Embryonic facial prominence (tissue), 1 donor: ENCODE results near the gene HS1BP3.
A peak's percentile ranks its signal among the peaks of the same experiment; 100 is the strongest.

ENCODE experiments used
- DNase-seq: peaks from one replicate; pipeline ENCODE4 v3.0.0-alpha.2; 2016; ENCODE audit errors: extremely low spot score

Gene HS1BP3

DNA sequence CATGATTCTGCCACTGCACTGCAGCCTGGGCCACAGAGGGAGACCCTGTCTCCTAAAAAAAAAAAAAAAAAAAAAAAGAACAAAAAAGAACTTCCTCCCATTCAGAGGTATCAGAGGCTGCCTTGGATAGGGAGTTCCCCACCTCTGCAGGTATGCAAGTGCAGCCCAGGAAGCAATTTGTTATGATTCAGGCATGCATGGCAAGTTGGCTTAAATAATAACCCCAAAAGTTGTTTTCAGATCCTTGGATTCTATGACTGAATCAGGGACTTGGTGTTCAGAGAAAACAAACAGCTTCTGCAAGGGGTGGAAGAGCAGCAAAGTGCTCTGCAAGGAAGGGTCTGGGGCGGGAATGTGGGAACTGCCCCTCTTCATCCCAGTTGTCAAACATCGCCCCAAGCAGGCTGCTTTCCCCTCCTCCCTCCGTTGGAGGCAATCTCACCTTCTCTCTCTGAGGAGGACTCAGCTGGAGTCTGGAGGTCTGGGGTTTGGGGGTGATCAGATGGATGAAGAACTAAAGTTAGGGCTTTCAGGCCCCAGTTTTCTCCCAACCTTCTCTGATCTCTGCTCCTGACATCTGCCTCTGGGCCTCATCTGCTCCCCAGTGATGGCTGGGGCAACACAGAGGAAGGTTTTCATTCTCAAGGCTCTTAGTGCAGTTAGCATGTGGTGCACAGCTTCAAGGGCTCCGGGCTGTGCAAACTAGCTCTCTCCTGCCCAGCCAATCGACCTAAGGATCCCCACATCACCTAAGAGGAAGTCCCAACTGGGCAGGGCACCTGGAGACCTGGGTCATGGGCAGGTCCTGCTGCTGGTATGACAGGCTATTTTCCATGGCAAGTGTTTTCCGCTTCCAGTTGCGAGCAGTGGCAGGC, 12.5 kb upstream of the HS1BP3 start:
- no peak for DNase-seq

DNA sequence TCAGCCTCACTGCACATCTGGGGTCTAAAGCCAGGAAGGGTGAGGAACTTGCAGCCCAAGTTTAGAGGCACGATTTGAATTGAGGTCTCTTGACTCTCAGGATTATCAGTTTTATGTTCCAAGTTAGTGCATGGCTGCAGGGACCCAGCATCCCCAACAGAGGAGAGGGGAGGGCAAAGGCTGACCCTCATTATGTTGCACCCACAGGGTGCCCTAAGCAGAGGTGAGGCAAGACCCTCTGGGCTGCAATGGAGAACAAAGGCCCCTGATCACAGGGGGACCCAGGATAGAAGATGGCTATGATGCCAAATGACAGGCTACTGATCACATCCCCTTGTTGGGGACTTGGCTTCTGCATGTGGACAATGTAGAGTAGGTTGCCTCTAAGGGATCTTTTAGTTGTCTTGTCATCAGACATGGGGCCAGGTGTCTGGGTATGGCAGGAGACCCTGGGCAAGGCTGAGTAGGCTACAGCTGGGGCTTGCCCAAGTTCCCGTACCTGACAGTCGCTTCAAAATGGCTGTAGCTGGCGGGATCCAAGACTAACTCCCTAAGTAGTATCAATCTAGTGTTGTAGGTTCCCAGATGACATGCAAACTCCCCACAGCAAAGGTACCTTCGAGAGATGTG, 11.5 kb upstream of the HS1BP3 start:
- no peak for DNase-seq

DNA sequence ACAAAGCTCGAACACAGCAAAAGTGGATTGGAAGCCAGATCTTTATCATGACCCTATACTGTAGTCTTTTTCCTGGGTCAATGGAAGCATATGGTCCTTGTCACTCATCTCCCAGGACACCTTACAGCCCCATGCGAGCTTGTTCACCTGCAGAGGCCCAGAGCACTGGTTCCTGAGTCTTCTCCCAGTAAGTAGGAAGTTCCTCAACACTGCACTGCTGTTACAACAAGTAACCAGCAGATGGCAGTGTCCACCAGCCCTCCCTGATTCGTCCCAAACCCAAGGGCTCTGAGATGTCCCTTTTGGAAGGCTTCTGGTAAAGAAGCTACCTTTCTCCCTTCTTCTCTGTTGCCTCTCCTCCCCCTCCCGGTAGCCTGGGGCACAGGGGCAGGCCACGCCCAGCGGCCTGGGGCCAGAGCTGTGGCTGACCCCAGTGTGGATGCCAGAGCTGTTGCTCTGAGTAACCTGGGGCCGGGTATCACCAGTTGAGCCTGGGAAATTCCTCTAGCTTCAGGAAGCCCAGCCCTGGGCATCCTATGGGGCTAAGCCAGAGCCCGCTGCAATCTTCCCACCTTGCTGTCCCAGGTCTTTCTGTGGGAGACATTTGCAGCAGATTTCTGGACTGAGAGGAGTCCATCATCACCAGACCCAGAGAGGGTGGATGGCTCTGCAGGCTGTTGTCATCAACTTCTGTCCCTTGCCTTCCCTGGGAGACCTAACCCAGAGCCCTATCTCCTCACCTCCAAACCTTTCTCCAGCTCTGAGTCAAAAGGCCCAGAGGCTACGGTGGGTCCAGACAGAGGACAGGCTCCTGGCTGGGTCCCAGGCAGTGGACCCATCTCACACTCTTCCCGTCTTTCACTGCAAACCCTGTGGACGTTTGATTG, 10.8 kb upstream of the HS1BP3 start:
- peak; percentile 62 for DNase-seq

DNA sequence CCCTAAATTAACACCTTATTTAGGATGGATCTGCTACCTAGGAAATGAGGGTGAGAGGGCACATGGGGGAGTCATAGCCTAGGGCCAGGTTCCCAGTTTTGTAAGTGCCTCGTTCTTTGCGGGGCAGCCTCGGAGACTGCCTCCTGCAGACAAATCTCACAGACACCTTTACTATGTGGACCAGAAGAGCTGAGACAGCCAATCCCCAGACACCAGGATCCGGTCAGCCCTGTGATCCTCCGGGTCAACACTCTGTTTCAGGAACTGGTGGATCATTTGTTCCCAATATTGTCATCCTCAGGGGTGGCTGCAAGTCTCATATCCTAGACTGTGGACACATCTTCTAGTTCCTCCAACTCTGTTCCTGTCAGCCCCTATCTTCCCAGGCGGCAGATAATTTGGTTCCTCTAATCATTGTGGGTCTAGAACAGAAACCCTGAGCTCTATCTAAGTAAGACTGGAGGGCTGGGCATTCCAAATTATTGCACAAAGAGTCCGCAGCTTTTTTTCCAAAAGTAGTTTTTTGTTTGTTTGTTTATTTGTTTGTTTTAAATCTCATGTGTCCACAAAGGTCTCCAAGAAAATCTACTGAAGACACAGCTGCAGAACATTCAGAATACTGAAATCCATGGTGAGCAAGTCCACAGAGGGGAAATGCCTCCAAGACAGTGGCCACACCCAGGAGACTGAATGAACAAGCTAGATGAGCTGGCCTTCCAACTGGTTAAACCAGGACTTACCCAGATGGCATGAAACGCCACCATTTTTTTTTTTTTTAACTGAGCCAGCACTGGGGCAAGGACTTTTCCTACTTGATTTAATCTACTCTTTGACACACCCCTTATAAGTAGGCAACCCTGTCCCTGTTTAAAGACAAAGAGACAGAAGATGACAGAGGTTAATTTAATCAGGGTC, 9.9 kb upstream of the HS1BP3 start:
- DNase-seq: no peak

DNA sequence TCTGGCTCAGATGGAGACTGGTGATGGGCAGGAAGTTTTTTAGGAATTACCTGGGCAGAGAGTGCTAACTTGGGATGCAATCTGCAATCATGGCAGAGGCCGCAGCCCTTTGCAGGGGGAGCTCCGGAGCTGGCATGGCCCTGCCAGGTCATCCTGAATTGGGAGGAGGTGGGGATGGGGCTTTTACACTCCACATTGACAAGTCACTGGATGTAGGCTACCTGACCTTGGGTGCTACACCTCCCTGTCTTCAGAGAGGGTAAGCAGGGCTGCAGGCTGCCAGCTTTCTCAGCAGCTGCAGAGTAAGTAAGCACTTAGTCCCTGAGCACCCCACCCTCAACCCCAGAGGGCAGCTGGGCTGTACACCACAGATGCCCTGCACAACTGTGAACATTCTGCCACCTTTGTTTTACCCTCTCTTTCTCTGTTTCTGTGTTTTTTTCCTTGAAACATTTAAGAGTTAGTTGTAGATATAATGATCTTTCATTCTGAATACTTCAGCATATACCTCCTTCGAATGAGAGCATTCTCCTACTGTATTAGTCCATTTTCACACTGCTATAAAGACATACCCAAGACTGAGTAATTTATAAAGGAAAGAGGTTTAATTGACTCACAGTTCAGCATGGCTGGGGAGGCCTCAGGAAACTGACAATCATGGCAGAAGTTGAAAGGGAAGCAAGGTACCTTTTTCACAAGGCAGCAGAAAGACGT, 6.8 kb upstream of the HS1BP3 start:
- no peak for DNase-seq

DNA sequence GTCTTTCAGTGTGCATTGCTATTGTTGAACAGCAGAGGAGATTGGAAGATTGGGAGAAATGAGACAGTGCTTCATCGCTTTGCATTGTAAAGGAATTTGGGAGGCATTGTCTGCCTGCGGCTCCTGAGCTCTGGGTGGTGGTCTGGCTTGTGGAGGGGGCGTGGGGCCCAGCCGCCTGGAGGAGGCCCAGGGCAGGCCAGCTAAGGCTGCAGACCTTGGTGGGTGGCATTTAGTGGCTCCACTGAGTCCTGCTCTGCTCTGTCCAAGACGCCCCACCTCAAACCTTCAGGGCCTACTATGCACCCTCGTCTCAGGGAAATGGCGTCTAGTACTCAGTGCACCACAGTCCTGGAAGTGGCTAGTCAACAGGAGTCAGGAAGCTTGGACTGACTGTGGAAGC, 5.7 kb upstream of the HS1BP3 start:
- no peak for DNase-seq

DNA sequence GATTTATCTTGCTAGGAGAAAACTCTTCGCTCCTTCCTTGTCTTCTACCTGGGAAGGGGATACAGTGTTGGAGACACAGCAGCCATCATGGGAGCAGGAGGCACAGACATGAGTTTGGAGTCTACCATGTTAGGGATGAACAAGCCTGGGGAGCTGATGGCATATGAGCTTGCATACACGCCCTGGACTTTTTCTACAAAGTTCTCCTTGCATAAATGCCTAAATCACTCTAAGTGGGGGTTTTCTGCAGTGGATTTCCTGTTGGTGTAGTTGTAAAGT, 3.6 kb upstream of the HS1BP3 start:
- no peak for DNase-seq

DNA sequence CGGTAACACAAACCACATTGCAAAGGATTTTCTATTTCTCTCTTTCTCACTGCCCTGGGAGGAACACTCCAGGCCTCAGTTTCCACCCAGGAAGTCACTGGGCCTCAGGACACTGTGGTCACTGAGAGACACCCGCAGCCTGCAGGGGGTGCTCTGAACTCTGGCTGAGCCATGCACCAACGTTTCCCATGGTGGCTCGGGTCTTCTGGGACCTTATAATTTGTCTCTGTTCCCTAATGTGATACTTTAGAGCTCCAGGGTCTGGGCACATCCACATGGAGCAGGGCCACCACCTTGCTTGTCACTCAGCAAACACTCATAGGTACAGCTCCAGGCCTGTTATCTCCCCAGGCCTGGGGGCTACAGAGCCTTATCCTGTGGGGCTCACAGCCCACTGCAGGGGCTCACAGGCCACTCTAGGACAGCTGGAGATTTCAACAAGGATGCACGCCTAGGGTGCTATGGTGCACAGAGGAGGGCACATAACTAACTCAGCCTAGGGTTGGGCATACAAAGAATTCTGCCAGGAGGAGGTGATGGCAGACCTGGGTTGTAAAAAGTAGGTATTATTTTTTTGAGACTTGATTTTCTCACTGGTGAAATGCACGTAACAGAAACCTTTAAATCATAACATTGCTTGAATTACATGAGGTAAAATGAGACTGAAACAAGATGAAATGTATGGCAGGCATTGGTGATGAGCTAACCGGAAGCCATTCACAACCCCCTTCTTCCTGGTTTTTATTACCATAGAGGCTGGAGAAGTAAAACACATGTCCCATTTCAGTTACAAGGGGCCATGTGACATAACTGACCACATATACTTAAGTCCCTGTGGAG, 3.0 kb upstream of the HS1BP3 start:
- no peak for DNase-seq

DNA sequence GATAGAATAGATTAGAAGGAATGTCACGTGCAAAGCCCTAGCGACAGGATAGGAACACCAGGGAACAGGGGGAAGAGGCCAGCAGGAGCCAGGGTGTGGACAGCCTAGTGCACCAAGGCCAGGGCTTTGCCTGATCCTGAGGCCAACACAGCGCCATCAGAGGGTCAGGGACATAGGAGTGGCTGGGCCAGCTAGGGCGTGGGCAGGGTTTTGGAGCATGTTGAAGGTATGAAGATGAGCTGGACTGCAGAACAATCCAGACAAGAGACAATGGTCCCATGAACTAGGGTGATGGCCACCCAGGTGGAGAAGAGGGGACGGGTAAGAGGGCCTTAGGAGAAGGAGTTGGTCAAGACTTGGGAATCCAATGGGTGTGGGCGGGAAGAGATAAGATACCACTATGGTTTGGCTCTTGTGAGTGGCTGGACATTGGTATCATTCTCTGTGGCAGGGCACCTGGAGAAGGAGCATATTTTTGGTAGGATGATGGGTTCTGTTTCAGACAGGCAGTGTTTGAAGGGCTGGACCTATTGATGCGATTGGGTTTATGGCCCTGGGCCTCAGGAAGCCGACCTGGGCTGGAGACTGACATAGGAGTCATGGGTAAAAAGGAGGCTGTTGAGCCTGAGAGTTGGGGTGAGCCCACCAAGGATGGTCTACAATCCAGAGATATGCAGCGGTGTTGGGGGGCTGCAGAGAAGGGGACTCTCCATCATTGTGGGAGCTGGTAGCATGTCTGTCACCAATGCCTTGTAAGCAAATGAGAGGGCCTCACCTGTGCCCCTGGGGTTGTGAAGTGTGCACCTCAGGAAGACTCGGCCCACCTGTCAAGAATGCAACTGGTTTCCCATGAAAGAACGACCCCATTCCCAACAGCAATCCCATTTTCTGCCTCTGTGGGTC, 2.0 kb upstream of the HS1BP3 start:
- DNase-seq: no peak

DNA sequence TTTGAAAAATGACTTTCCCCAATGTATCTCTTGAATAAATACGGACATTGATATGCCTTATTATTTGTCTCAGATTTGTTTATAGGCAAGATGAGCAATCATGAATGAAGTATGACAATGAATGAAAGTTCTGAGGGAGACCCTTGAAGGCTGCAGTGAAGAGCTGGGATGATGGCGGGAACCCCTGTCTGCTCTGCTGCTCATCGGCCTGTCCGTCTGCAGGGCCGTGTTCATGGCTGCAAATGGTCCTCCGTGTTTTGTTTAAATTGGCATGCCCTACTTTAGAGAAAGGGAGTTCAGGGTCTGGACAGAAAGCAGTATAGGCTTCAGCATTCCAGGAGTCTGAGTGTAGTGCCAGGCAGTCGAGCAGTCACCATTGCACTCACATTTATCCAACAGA, 1.2 kb upstream of the HS1BP3 start:
- no peak for DNase-seq

DNA sequence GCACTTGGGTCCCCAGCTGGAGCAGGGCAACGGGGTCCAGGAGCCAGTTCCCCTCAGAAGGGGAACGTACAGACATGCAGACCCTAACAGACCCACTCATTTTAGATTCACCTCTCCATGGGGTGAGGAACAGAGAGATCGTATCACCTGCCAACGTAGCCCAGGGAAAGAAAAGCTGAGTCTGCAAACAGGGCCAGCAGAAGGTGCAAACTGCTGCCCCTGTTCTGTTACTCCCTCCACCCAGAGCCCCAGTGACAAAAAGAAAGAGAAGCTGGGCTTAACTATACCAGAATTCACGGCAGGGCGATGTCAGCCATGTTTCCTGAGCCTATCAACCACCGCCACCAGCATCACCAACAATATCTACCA, 817 bp upstream of the HS1BP3 start:
- DNase-seq: no peak

DNA sequence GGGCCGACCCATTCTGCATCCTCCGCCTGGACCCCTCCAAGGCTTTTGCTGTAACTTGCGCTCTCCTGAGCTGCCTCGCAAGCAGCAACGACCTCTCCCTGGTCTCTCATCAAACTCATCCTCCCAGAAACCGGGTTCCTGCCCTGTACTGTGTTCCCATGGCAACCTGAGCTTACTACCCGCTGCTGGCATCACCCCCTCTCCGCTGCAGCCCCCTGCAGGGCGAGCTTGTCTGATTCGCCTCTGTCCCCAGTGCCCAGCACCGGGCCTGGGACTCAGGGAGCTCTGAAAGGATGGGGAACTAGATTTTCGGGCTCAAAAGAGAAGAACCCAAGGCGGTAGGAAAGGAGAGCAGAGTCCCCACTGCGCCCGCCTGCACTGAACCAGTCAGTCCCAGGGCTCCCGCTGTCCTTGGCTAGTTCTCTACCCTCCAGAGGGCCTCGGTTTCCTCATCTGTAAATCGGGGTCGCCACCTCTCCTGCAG, 463 bp downstream of the HS1BP3 start:
- DNase-seq: no peak

DNA sequence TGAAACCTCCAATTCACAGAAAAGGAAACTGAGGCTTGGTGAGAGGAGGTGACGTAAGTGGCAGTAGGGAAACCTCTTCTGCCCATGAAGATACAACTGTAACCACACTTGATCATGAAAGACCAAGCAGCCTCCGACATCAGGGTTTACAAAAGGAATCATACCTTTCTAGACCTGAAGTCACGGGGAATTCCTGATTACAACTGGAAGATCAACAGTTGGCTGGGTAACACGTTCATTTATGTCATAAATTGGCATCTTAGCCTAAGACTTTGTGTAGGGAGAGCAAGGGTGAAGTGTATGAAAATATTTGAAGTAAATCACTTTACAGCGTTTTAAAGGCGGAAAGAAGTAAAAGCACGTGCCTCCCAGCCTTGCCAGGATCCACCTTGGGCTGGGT, 922 bp downstream of the HS1BP3 start:
- no peak for DNase-seq

DNA sequence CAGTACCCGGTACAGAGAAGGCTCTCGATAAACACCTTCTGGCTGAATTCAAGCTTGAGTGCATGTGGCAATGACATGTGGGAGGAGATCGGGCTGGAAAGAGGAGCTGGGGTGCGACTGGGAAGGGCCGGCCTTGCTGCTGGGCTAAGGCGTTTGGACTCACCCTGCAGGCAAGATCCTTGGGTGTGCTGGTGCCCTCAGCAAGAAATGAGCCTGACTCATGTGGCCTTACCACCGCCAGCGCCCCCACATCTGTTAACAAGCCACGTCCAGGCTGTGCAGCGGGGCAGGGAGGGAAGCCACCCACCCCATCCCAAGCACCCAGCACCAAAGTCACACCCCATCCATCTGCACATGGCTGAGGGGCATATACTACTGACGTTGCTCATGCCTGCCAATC, 1.3 kb downstream of the HS1BP3 start:
- no peak for DNase-seq

DNA sequence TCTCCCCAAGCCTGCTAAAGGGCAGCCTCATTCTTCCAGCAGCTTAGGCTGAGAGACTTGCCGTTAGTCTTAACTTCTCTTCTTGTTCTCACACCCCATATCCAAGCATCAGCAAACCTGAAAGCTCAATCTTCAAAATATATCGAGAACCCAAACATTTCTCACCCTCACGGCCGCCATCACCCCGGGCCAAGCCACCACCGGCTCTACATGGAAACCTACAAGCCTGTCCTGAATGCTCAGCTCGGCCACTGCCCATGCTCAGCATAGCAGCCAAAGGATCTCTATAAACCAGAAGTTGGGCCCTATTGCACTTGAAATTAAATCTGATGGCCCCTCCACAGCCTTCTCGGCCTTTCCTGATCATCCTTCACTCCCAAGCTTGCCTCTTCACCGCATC, 2.1 kb downstream of the HS1BP3 start:
- no peak for DNase-seq

DNA sequence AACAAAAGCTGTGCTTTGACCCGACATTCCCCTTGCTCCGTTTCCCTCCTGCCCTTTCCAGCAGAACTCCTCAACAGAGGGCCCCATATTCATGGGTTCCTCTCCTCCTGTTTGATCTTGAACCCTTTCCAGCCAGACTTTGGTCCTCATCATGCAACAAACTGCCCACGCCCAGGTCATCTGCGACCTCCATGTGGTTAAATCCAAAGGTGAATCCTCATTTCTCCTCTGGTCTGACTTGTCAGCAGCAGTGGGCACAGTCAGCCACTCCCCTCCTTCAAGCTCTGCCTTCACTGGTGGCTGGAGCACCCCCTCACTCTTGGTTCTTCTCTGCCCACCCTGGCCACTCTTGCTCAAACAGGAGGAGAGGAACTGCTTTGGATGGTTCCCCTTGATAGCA, 2.7 kb downstream of the HS1BP3 start:
- no peak for DNase-seq

DNA sequence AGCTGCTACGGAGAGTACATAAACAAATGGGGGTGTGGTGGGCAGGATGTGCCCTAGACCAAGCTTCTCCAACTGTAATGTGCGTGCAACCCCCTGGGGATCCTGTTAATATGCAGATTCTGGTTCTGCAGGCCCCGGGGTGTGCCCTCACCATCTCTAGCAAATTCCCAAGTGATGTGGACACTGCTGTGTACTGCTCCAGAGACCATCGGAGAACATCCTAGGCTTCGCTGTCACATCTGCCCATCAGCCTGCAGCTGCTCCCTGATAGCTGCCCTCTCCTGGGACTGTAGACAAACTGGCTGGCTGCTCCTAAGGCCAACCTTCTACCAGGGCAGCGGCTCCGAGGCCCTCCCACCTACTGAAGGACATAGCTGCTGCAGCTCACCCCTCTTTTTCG, 3.2 kb downstream of the HS1BP3 start:
- no peak for DNase-seq

DNA sequence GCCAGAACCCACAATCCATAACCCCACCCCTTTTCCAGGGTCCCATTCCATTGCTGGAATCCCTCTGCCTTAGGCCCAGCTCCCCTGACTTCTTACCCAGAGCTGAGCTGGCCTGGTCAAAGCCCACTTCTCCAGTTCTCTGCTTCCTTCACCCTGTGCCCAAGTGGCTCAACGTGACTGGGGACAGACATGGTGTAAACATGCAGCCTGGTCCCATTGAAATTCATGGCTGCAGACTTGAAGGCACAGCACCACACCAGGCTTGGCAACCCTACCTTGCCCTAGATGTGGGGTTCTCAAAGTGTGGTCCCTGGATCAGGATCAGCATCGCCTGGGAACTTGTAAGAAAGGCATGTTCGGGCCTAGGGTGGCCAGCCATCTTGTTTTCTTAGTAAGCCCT, 3.7 kb downstream of the HS1BP3 start:
- no peak for DNase-seq

DNA sequence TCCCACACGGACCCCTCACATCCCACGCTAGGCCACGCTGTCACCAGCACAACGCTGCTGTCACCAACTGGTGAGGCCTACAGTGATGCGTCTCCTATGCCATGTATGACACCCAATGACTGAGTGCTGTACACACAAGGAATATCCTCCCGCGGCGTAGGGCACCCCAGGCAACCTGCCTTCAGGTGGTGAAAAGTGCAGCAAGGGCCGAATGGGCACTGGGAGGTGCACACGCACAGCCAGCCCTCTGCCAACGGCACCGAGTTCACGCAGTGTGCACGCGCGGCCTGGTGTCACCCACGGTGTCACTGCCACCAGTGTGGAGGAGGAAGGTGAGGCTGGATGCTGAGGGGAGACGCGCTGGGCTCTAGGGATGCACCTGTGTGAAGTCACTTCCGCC, 4.5 kb downstream of the HS1BP3 start:
- DNase-seq: no peak
